ENCODE results near the gene CAMKV.
"Not testable (repeated sequence)": the region's sequence is repeated elsewhere in the genome, so short reads cannot be mapped to it uniquely, and the experiment has no call there.

The CAMKV gene

DNA sequence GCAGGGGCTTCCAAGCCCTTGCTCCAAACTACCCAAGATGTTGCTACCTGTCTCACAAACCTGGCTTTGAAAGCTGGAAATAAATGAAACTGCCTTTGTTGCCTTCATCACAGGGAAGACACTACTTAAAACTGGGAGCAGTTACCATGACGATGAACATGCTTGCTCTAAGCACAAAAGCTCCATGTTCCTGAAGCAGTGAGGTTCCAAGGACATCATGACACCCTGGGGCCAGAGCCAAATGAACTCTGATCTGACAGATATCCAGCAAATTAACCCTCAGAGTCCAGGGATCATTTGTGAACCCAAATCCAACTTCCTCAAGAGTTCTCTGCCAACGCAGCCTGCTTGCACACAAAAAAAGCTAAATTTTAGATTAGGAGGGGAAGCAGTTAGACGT is 24.0 kb downstream of the CAMKV start:
- DNase-seq (ENCODE audit: low spot score), result no peak

DNA sequence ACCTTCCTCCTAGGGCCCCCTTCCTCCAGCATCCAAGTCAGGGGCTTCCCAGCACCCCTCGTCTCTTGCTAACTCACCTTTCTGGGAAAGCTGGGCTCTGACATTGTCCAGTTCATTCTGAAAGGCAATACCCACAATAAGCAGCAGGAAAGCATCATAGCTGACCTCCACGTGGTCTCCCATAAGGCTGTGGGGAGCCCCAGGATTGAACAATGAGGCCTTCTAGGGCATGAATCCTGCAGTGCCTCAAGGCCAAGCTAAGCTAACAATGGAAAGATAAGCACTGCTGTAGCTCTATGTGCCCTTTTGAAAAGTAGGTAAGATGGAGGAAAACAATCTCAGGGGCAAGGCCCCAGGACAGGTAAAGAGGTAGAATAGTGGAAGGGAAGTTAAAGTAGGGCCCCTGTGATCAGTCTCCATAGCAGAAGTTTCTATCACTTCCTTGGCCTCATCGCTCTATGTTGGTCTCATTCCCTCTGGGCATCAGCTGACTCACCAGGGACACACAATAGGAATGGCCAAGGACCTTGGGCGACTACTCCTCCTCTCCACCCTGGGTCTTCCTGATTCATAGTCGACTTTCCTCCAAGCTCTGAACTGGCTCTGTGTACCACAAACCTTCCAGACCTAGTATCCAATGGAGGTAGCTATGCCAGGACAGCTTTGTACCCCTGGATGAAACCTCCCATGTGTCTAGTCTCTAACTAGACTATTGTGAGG is 25.1 kb downstream of the CAMKV start:
- no peak for DNase-seq (ENCODE audit: low spot score)

DNA sequence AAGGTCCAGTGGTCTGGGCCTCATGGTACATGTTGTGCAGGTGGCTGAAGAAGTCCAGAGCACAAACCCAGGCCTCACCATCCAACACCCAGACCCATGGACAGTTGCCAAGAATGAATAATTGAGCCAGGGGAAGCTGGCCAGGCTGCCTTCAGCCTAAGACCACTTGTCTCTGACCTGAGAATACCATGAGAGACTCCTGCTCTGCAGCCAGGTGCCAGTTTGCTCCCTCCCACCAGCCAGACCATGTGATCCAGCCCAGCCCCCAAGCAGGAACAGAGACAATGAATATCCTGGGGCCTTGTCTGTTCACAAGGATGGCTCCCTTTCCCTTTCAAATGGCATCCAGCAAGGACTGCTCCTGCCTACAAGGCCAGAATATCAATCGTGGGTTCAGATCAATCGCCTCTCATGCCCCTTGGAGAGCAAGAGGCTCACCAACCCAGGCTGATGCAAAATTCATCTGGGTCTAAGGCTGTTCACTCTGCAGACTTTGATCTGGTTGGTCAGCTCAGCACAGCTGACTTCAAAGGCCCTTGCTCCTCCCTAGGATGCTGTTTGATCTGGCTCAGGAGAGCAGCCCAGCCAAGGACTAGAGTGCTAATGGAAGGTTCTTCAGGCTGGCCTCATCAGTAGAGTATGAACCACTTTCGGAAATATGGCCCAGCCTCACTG is 26.7 kb downstream of the CAMKV start:
- DNase-seq (ENCODE audit: low spot score), result no peak

DNA sequence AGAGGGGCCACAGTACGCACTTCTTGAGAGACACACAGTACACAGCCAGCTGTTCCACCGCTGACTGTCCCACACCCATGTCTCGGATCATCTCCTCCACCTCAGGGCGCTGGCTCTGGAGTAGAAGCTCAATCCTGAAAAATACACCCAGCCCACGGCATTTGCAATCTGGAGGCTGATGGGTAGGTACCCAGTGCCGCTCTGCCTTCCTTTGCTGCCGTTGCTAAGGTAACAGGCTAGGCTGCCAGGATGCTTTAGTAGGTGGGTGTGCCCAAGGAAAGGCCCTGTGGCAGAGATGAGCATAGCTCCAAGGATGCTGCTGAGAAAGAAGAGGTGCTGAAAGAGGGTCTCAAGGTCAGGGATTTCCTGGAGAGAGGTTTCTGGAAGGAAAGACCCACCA is 27.9 kb downstream of the CAMKV start:
- DNase-seq (ENCODE audit: low spot score), result no peak

DNA sequence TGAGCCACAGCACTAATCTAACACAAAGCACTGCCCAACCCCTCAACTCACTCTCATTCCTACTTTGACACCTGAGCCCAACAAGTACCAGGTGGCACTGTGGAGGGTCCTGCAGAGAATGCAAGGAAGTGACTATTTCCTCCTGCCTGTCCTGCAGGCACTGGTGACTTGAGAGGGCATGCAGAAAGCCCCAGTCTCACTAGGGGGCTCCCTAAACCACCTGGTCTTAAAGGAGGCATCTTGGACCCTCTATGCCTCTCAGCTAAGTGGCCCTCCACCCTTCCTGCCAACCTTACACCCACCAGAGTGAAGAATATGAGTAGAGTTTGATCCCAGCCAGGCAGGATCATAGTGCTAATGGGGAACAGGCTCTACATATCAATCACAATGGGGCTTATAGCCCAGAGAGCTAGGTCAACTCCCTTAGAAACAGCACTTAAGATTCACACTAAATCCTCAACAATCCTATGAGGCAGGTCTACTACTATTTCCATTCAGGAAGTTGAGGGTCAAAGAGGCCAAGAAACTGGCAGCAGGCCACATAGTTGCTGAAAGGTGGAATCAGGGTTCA is 28.5 kb downstream of the CAMKV start:
- no peak for DNase-seq (ENCODE audit: low spot score)

DNA sequence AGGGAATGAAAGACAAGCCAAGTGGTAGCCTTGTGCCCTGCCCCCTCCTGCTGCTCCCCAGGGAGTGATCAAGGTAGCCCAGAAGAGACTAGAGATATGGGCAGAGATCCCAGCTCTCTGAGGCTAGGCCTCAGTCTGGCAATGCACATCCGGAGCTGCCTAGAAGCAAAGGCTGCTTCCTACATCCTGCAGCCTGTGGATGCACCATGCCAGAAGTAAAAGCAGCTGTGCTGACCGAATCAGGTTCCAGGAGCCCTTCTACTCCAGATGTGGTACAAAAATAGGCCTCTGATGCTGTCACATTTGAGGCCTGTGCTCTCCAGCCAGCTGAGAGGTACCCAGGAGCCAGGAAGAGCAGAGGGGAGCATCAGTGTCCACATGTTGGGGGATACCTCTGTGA is 29.3 kb downstream of the CAMKV start:
- no peak for DNase-seq (ENCODE audit: low spot score)

DNA sequence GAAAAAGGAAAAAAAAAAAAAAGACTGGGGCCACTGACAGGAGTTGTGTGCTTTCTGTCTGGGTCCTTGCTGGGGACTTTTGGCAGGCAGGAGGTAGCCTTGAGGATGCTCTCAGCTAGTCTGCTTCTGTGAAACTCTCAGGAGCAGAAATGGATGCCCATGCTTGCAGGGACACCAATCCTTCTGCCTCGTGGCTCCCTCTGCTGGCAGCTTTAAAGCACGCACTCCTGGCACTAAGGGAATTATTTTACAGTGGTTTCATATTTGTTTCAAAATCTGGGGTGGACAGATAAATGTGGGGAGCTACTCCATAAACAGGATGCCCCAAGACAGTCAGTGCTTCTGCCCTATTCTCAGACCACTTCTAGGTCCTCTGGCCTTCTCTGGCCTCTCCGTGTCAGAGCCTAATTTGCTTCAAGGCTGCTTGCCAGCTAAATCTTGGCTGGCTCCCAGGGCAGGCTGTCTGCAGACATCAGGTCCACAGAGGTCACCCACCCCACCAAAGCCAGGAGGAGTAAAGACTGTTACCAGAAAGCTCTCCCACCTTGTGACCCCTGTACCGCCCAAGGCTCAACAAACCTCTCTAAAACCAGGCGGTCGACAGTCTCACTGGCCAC is 30.4 kb downstream of the CAMKV start:
- DNase-seq (ENCODE audit: low spot score), result peak; percentile 89

DNA sequence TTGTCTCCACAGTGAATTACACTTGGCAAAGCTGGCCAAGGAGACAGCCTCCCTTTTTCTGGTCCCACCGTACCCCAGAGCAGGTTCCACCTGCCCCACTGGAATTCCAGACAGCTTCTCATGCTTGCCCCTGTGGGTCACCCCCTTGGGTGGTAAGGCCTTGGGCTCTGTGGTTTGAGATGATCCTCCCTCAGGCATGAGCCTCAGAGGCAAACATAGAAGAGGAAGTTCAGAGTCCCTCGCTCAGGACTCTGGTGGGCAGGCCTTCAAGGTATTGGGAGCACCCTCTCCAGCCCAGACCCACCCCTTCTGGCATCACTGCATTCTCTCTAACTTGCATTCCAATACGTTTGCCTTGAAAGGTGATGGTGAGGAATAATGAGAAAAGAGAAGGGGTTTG is 38.4 kb downstream of the CAMKV start:
- DNase-seq (ENCODE audit: low spot score), result no peak

DNA sequence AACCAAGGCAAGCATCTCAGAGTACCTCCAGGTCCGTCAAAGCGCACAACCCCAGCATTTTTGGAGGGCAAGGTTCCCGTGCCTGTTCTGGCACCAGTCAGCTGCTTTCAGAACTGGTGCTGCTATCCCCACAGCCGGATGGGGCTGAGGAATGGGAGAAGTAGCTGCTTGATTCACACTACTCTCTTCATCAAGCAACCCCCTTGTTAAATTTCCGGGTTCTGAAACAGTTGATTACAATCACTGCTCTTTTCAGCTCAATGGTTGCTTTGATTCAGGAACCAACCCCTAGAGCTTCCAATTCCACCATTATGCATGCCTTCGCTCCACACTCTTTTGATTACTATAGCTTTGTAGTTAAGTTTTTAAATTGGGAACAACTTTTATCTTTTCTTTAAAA is 43.7 kb downstream of the CAMKV start:
- DNase-seq (ENCODE audit: low spot score), result no peak

DNA sequence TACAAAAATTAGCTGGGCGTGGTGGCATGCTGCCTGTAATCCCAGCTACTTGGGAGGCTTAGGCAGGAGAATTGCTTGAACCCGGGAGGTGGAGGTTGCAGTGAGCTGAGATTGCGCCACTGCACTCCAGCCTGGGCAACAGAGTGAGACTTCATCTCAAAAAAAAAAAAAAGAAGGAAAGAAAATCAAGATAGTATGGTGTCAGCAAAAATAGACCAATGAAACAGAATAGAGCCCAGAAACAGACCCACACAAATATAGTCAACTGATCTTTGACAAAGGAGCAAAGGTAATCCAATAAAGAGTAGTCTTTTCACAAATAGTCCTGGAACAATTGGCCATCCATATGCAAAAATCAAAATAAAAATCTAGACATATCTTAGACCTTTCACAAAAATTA is 46.6 kb downstream of the CAMKV start:
- DNase-seq (ENCODE audit: low spot score), result not testable (repeated sequence)

DNA sequence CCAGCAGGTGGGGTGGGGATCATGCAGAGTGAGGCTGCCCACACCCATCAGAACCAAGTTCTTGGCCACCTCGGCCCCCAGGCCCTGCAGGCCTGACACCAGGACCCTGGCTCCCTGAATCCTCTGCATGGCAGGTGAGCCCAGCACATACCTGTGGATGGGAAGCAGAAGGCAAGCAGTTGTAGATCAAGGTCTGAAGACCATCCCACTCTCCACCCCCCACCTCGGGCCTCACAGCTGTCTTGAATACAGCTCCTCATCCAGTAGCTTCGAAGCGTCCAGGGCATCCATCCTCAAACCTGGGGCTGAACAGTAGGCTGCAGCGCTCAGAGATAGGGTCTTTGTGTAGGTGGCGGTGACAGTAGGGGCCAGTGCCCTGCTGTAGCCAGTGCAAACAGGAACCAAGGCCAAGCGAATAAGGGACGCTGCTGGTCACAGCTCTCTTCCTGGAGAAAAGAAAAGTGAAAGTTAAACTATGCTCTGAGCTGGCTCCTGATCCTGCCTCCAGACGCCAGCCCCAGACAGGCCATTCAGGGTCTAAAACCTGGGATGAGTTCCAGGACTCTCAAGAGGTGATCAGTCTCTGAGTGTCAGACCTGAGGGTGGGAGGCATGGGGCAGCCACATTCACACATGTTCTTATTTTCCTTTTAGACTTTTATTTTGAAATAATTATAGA is 56.1 kb downstream of the CAMKV start, which contains the start of gene UBA7:
UBA7 (minus strand) TSS at position 457 of the 678 bp plus-strand sequence; CDS start at position 291, 166 bp downstream.
- peak; percentile 45 for DNase-seq (ENCODE audit: low spot score)

DNA sequence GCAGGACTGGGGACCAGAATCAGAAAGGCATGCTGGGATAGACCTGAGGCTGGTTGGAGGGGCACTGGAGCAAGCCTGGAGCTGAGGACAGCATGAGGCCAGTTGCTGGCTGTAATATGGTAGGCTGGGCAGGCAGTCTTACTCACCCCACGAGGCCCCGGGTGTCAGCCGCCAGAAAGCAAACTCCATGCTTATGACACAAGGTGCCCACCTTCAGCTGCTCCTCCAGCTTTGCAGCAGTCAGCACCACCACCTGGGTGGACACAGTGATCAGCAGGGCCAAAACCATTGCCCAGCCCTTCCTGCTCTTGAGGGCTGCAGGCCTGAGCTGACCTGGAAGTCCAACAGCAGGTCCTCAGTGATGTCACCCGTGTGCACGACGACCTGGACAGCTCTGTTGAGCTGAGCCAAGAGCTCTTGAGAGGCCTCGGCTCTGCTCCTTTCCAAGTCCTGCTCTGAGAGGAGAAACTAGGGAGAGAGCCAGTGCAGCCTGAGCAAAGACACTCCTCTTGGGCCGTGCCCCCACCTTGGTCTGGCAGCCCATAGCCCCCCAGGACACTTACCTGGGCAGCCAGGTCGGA is 56.7 kb downstream of the CAMKV start:
- no peak for DNase-seq (ENCODE audit: low spot score)
